K562 (cell line): ENCODE results near the gene ALDH18A1. TPM values are rescaled to one million over a fixed set of nuclear protein-coding genes. Genes with fewer than 3 reads are reported as not detected.

Experiments
- ATAC-seq: fragments of 200-7000 bp; cut with Tn5 transposase; 3 replicates; pipeline ENCODE4 v1.9.1; 2020; ENCODE audit warnings: moderate library complexity
- BruUV-seq: library from RNA; stranded (reverse); fragments of 400-500 nt; replicated peaks from 2 replicates; lab custom pipeline; 2021; lab: Mats Ljungman, UMichigan
- CTCF ChIA-PET: fragments of 300-600 bp; formaldehyde crosslinking; extraction: SDS; loops from one replicate; lab custom pipeline; 2021; ENCODE audit warnings: low intra/inter-chr PET ratio; lab: Yijun Ruan, JAX
- POLR2A ChIA-PET: fragments of 300-600, 350-650 bp; sonication (Branson Sonifier 250); formaldehyde crosslinking; extraction: SDS; loops from one replicate; lab custom pipeline; 2021; ENCODE audit warnings: antibody characterized with exemption, inconsistent platforms; lab: Yijun Ruan, JAX
- DNase-seq, 4 experiments: peaks; one replicate each; pipeline versions ENCODE4 v3.0.0 to v3.0.0-alpha.2; 2011 to 2018; ENCODE audit warnings: low spot score in 3 of 4, mixed read lengths in 3 of 4; ENCODE audit errors: extremely low read depth in 1 of 4
- FAIRE-seq: peaks from 2 replicates; lab custom pipeline; 2011; peaks lifted over from hg19 to GRCh38; lab: Jason Lieb, UNC
- H2AFZ ChIP-seq: 2 replicates; pipeline ENCODE4 v1.6.0; 2011; ENCODE audit warnings: low read depth, low read length, control low read depth, inconsistent platforms
- H3K27ac ChIP-seq: fragments of 200-600 bp; 3 replicates; pipeline ENCODE4 v1.8.0; 2011; ENCODE audit warnings: low read depth, mild to moderate bottlenecking, control low read depth, inconsistent platforms, low read length, moderate library complexity, mixed read lengths; ENCODE audit errors: extremely low read depth
- H3K27me3 ChIP-seq, 2 experiments: fragments of 300-600 bp in 1 of 2; 2 replicates in 1 of 2; 3 replicates in 1 of 2; pipeline versions ENCODE4 v1.6.0 to v1.8.0; 2011; ENCODE audit warnings: inconsistent platforms in 2 of 2, low read length in 2 of 2, mild to moderate bottlenecking in 1 of 2, mixed read lengths in 1 of 2, moderate library complexity in 1 of 2; ENCODE audit not compliant: control insufficient read depth in 2 of 2, insufficient read depth in 2 of 2
- H3K36me3 ChIP-seq: fragments of 300-600 bp; 3 replicates; pipeline ENCODE4 v1.8.0; 2011; ENCODE audit warnings: mild to moderate bottlenecking, low read length, inconsistent platforms; ENCODE audit not compliant: control insufficient read depth, insufficient read depth
- H3K4me1 ChIP-seq, 2 experiments: fragments of 200-600 bp in 1 of 2; replicated peaks in 1 of 2; 2 replicates in 1 of 2; 3 replicates in 1 of 2; pipeline versions ENCODE4 v1.5.1 to v1.8.0; 2011; ENCODE audit warnings: inconsistent platforms in 2 of 2, low read length in 2 of 2, mild to moderate bottlenecking in 1 of 2, mixed read lengths in 1 of 2, moderate library complexity in 1 of 2; ENCODE audit not compliant: control insufficient read depth in 2 of 2, insufficient read depth in 2 of 2
- H3K4me2 ChIP-seq: 2 replicates; pipeline ENCODE4 v1.6.1; 2011; ENCODE audit warnings: low read length, control low read depth, inconsistent platforms, mixed read lengths; ENCODE audit not compliant: insufficient read depth
- H3K4me3 ChIP-seq: fragments of 200-600 bp; sonication (generic), shearing (Covaris generic); 2 replicates; pipeline ENCODE4 v1.5.1; 2016; ENCODE audit warnings: control low read depth, inconsistent platforms
- H3K79me2 ChIP-seq: fragments of 200-600 bp; 3 replicates; pipeline ENCODE4 v1.8.0; 2011; ENCODE audit warnings: low read length, inconsistent platforms; ENCODE audit not compliant: control insufficient read depth, insufficient read depth
- H3K9ac ChIP-seq, 2 experiments: 2 replicates each; pipeline versions ENCODE4 v1.6.0 to v1.6.1; 2011; ENCODE audit warnings: low read depth in 2 of 2, low read length in 2 of 2, control low read depth in 1 of 2, inconsistent platforms in 1 of 2, mild to moderate bottlenecking in 1 of 2, mixed read lengths in 1 of 2; ENCODE audit not compliant: insufficient read depth in 1 of 2
- H3K9me1 ChIP-seq: one replicate; pipeline ENCODE4 v1.6.0; 2011; ENCODE audit warnings: inconsistent platforms, mild to moderate bottlenecking, low read length, moderate library complexity; ENCODE audit not compliant: control insufficient read depth, insufficient read depth
- H3K9me3 ChIP-seq: replicated peaks from 2 replicates; pipeline ENCODE4 v1.5.1; 2011; ENCODE audit warnings: low read depth, low read length, inconsistent platforms; ENCODE audit not compliant: control insufficient read depth, insufficient read depth
- H4K20me1 ChIP-seq: replicated peaks from 2 replicates; pipeline ENCODE4 v1.6.1; 2011; ENCODE audit warnings: low read length, inconsistent platforms, mixed read lengths; ENCODE audit not compliant: control insufficient read depth, insufficient read depth
- ATF7 ChIP-seq: fragments of 450-650 bp; IDR thresholded peaks from 2 replicates; pipeline ENCODE4 v1.7.1; 2014; ENCODE audit warnings: mild to moderate bottlenecking, moderate library complexity
- SRSF7 ChIP-seq: fragments of 200-400 bp; formaldehyde crosslinking; optimal IDR thresholded peaks from 2 replicates; pipeline ENCODE3; 2017; ENCODE audit warnings: mild to moderate bottlenecking, low read depth, low read length
- TBP ChIP-seq: optimal IDR thresholded peaks from 2 replicates; pipeline ENCODE3; 2011; ENCODE audit warnings: low read depth, low read length, improper control_type of control experiment
- ZNF347 ChIP-seq: fragments of 450-650 bp; formaldehyde crosslinking; IDR thresholded peaks from 2 replicates; pipeline ENCODE4 v1.4.0; 2020; ENCODE audit warnings: low read depth, mild to moderate bottlenecking, moderate library complexity
- ZNF785 ChIP-seq: fragments of 250-450 bp; sonication (Bioruptor Pico); IDR thresholded peaks from 2 replicates; pipeline ENCODE4 v1.4.0; 2020; ENCODE audit warnings: mild to moderate bottlenecking
- WGBS: fragments of 100-300 bp; shearing (Covaris generic); methylation state at CpG from one replicate; pipeline ENCODE4 v1.1.6; 2016; ENCODE audit warnings: low coverage, mixed read lengths; ENCODE audit not compliant: insufficient coverage; ENCODE audit errors: missing lambda C conversion rate; 5-methylcytosine and 5-hydroxymethylcytosine counted together
- in situ Hi-C: fragments of 300-500 bp; cut with MboI; formaldehyde crosslinking; loops from 4 replicates; pipeline ENCODE4 v1.15.0; 2018; ENCODE audit warnings: inconsistent platforms, mixed read lengths
- intact Hi-C: fragments of 100-400 bp; cut with micrococcal nuclease; formaldehyde crosslinking; loops from 2 replicates; pipeline ENCODE4 v1.14.2; 2022
- polyA plus RNA-seq, 8 experiments: library from polyadenylated mRNA; depleted of rRNA in 4 of 8; stranded (reverse) in 5 of 8; unstranded in 3 of 8; fragments of >200 nt; fragmentation: Nextera tagmentation in 2 of 8; fragmentation: Illumina TruSeq in 1 of 8; extraction: Ambion mirVana in 2 of 8; extraction: Trizol in 1 of 8; gene quantifications; 2 replicates each; pipeline versions ENCODE4 v1.2.1 to v1.2.3, GENCODE V29; 2011 to 2014; ENCODE audit warnings: inconsistent platforms in 1 of 8, missing spikeins in 1 of 8
- total RNA-seq, 7 experiments: library from RNA; depleted of rRNA in 6 of 7; stranded (reverse); fragments of >200 nt in 6 of 7; fragmentation: Illumina TruSeq in 2 of 7; extraction: Trizol in 2 of 7; gene quantifications; 2 replicates each; pipeline versions ENCODE4 v1.2.1 to v1.2.3, GENCODE V29; 2011 to 2021; ENCODE audit warnings: low replicate concordance in 1 of 7
- TF ChIP-seq, protein P1 (sequence below): sonication (generic); formaldehyde crosslinking; IDR thresholded peaks from 2 replicates; pipeline ENCODE4 v1.8.0; 2023; ENCODE audit warnings: mild to moderate bottlenecking, missing genetic modification reagents
- TF ChIP-seq, protein P2 (sequence below): sonication (generic); formaldehyde crosslinking; IDR thresholded peaks from 2 replicates; pipeline ENCODE4 v1.8.0; 2022; ENCODE audit warnings: mild to moderate bottlenecking, missing genetic modification reagents

ALDH18A1 gene
- total and polyA plus RNA-seq, 9 of the 15 experiments (the other 6 are each of a cell fraction or from before 2014, with no cell fraction given) = 12.0 to 83.3 (median 43.8) TPM

DNA sequence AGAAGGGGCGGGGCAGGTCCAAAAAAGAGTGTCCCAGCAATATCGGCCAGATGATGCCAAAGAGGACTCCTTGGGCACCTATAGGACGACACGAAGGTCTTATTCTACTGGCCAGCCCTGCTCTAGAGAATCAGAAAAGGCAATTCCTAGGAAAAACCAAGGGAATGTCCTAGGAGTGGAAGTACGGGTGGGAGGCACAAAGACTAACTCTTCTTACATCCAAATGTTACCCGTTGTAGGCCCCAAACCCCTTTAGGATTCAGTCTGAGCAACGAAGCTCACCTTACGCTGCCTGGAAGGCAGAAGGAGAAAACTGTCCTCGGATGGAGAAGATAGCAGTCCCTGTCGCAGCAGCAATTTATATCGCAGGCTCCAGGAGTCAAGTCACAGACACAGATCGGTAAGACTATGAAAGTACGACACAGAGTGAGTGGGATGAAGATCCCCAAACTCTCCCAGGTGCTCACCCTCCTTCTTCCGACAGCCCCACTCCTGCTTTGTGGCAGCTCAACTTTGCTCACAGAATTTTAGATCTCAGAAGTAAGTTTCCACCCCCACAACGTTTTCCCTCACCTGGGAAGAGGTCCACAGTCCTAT is 36.7 kb upstream of the ALDH18A1 start (continued):
- TF ChIP-seq, protein P1, sequence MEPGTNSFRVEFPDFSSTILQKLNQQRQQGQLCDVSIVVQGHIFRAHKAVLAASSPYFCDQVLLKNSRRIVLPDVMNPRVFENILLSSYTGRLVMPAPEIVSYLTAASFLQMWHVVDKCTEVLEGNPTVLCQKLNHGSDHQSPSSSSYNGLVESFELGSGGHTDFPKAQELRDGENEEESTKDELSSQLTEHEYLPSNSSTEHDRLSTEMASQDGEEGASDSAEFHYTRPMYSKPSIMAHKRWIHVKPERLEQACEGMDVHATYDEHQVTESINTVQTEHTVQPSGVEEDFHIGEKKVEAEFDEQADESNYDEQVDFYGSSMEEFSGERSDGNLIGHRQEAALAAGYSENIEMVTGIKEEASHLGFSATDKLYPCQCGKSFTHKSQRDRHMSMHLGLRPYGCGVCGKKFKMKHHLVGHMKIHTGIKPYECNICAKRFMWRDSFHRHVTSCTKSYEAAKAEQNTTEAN (CRISPR knock-in tag) = no peak
- TF ChIP-seq ZNF347 (no peak), TBP (no peak)

DNA sequence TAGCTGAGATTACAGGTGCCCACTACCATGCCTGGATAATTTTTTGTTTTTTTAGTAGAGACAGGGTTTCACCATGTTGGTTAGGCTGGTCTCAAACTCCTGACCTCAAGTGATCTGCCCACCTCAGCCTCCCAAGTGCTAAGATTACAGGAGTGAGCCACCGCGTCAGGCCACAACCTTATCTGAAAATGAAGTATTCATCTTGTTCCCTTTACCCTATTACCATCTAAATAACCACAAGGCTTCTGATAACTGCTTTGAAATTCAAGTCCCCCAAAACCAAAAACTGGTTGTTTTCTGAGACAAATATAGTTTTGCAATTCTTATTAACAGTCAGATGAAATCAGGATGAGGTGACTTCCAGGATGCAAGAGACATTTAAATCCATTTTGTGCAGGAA is 34.8 kb upstream of the ALDH18A1 start:
- H3K79me2 ChIP-seq = peaks cover 22% of the 10 kb centered on the region
- intact Hi-C loops (loop anchor here (5.0 kb wide), 1 partner anchor 51 kb away; no protein-coding TSS in a partner anchor), in situ Hi-C loops (loop anchor here (5.0 kb wide), 1 partner anchor 156 kb away; no protein-coding TSS in a partner anchor)
- H3K4me2 ChIP-seq = no peak overlapping the region
- peaks cover 58% of the 10 kb centered on the region; the same call in 2 of the 3 replicates for H3K36me3 ChIP-seq
- H3K27ac ChIP-seq = no peak overlapping the region
- no TSS peak for BruUV-seq
- ChIA-PET CTCF (no interaction called here), POLR2A (no interaction called here)
- H3K4me3 ChIP-seq = no peak overlapping the region
- DNase-seq (no peak), FAIRE-seq (no peak), ATAC-seq (no peak)
- H4K20me1 ChIP-seq = no peaks in the 10 kb centered on the region
- TF ChIP-seq ZNF785 (CRISPR knock-in tag) = no peak
- TF ChIP-seq SRSF7 = no peak
- TF ChIP-seq ATF7 = no peak
- TF ChIP-seq, protein P2, sequence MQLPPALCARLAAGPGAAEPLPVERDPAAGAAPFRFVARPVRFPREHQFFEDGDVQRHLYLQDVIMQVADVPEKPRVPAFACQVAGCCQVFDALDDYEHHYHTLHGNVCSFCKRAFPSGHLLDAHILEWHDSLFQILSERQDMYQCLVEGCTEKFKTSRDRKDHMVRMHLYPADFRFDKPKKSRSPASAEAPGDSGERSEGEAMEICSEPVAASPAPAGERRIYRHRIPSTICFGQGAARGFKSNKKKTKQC = no peak
- H3K27me3 ChIP-seq = no peaks in the 10 kb centered on the region
- peaks cover 0 to 2% of the 10 kb centered on the region in 2 experiments; a peak in 2 of 5 replicates for H3K4me1 ChIP-seq
- no peaks in the 10 kb centered on the region for H3K9me3 ChIP-seq
- no peak overlapping the region for H3K9ac ChIP-seq
- H3K9me1 ChIP-seq = no peaks in the 10 kb centered on the region
- 38% methylated on average over 2 of the region's 2 CpGs for WGBS
- no peak overlapping the region for H2AFZ ChIP-seq
